GM10266 (cell line): ENCODE measurements around the gene PALD1.

Experiments
- DNase-seq: peaks from one replicate; pipeline ENCODE4 v3.0.0; 2012; ENCODE audit errors: extremely low spot score
- TF ChIP-seq, protein P1 (sequence below): IDR thresholded peaks from 2 replicates; pipeline ENCODE4 v1.5.1; 2012; ENCODE audit warnings: mild to moderate bottlenecking, low read depth; ENCODE audit not compliant: control insufficient read depth, insufficient read depth; ENCODE audit errors: missing control alignments

The PALD1 gene

DNA sequence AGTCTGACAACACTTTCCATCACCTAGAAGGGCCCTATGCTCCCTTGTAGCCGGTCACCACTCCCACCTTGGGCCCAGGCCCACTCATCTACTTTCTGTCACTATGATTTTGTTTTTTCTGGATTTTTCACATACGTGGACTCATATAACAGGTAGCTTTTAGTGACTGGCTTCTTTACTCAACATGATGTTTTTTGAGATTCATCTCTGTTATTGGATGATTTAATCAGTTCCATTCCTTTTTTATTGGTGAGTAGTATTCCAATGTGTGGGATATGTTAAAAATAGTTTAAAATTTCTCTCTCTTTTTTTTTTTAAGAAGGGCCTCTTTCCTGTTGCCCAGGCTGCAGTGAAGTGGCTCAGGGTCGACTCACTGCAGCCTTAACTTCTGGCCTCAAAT lies 9.3 kb downstream of the PALD1 start:
- DNase-seq, result no peak

DNA sequence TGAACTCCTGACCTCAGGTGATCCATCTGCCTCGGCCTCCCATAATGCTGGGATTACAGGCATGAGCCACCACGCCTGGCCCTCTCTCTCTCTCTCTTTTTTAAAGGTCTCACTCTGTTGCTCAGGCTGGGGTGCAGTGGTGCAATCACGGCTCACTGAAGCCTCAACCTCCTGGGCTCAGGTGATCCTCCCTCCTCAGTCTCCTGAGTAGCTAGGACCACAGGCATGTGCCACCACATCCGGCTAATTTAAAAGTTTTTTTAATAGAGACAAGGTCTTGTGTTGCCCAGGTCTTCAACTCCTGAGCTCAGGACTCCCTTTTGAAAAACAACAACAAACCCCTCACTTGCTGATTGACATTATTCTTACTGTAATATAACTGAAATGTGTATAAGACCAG lies 11.6 kb downstream of the PALD1 start:
- no peak for DNase-seq
- TF ChIP-seq, protein P1, sequence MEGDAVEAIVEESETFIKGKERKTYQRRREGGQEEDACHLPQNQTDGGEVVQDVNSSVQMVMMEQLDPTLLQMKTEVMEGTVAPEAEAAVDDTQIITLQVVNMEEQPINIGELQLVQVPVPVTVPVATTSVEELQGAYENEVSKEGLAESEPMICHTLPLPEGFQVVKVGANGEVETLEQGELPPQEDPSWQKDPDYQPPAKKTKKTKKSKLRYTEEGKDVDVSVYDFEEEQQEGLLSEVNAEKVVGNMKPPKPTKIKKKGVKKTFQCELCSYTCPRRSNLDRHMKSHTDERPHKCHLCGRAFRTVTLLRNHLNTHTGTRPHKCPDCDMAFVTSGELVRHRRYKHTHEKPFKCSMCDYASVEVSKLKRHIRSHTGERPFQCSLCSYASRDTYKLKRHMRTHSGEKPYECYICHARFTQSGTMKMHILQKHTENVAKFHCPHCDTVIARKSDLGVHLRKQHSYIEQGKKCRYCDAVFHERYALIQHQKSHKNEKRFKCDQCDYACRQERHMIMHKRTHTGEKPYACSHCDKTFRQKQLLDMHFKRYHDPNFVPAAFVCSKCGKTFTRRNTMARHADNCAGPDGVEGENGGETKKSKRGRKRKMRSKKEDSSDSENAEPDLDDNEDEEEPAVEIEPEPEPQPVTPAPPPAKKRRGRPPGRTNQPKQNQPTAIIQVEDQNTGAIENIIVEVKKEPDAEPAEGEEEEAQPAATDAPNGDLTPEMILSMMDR, result no peak

More for the DNA sequence above, 9.3 kb downstream of the PALD1 start:
- TF ChIP-seq, protein P1, result no peak

GRCh38 chr10:70491614-70492013 lies 13.0 kb downstream of the PALD1 start:
- TF ChIP-seq, protein P1, result no peak
- DNase-seq, result no peak

DNA sequence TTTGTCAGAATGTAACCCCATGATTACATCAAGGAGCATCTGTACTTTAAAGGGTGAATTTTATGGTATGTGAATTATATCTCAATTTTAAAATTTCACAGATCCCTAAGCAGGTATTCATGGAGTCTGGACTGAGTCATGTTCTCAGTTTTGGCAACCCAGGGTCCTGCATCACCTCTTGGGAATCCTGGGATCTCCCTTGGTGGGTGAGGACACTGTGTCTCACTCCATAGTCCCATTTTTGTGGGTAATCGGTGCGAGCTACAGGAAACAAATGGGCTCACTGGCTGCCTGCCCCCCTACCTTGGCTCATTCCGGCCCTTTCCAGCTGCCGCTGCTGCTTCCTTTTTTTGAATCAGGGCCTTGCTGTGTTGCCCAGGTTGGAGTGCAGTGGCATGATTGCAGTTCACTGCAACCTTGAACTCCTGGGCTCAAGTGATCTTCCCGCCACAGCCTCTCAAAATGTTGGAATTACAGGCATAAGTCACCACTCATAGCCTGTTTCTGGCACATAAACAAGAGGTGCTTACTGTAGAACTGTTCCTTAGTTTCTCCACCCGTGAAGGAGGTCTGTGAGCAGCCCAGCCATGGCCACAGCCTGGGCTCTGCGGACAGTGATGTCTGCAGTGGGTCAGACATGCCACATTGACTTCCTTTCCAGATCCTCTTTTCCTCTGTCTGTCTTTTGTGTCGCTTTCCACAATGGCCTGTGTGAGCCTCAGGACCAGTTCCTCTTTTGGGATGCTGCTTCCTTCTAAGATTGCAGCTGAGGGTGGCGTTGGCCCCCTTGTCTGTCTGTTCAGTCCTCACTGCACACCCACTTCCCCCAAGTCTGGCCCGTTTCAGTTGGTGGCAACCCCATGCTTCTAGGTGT lies 14.5 kb downstream of the PALD1 start:
- TF ChIP-seq, protein P1, result no peak
- no peak for DNase-seq

- TF ChIP-seq, protein P1, result no peak
- DNase-seq, result peak; percentile 84
Observed at GRCh38 chr10:70493660-70494234, 15.2 kb downstream of the PALD1 start.

DNA sequence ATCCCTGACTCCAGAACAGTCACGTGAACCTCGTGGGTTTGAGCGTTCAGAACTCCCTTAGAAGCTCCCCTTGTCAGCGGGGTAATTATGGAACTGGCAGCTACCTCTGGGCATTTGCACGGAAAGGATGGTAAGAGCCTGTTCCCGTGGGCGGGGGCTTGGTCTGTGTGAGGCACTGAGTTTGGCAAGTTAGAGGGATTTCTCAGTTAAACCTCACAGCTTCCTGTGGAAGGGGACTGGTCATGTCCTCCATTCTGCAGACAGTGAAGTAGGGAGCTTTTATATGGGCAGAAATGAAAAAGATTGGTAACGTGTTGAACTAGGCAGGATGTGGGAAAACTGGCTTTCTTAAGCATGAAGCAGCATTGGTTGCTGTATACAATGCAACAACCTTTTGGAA lies 16.0 kb downstream of the PALD1 start:
- TF ChIP-seq, protein P1, result no peak
- no peak for DNase-seq

- TF ChIP-seq, protein P1, result no peak
- DNase-seq, result no peak
Observed at GRCh38 chr10:70494966-70495365, 16.4 kb downstream of the PALD1 start.
